Body of pancreas (tissue), 4 donors: ENCODE data around the gene HOXA3.

ENCODE experiments used
- POLR2A ChIP-seq, 3 donors: fragments of 450-650 bp; IDR thresholded peaks; one replicate each; pipeline ENCODE4 v1.6.1; 2016; ENCODE audit warnings: antibody characterized with exemption in 3 of 3, mild to moderate bottlenecking in 2 of 3
- TF ChIP-seq, protein P1 (sequence below), 7 experiments: fragments of 450-650 bp in 4 of 7; fragments of 200-600 bp in 3 of 7; sonication (generic) in 3 of 7; IDR thresholded peaks; one replicate each; pipeline ENCODE4 v1.5.1; 2016 to 2019; ENCODE audit warnings: antibody characterized with exemption in 7 of 7

DNA sequence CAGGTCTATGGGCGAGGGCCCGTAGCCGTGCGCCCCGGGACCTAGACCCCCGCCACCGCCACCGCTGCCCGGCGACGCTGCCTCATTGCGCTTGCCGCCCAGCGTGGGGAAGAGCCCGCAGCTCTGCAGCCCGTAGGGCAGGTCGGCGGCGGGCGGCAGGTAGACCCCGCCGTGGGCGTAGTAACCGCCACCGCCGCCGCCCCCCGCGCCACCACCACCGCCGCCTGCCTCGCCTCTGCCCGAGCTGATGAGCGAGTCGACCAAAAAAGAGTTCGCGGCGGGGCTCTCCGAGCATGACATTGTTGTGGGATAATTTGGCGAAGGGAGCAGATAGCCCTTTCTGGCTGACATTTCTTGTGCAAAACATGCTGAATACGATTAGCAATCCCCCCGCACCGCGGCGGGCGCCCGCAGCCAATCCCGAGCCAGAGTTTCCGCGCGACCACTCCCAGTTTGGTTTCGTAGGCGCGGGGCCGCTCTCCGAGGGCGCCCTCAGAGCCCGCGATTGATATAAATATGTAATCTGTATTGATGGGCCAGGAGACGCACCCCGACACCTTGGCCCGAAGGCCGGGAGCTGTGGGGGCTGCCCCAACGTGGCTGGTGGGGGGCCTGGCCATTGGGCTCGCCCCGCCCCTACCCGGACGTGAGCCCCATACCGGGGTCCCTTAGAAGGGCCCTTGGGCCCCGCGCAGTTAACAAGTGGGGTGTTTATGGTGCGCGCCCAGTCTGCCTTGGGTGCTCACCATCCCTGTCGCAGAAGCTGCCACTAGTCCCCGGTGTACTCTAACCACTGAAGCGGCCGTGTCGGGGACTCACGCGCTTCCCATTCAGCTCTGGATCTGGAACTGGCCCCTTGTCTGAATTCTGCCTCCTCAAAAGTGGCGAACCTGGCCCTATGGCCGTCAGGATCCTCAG, 21.8 kb upstream of the HOXA3 start, which contains the start of gene HOXA10:
- TF ChIP-seq, protein P1, sequence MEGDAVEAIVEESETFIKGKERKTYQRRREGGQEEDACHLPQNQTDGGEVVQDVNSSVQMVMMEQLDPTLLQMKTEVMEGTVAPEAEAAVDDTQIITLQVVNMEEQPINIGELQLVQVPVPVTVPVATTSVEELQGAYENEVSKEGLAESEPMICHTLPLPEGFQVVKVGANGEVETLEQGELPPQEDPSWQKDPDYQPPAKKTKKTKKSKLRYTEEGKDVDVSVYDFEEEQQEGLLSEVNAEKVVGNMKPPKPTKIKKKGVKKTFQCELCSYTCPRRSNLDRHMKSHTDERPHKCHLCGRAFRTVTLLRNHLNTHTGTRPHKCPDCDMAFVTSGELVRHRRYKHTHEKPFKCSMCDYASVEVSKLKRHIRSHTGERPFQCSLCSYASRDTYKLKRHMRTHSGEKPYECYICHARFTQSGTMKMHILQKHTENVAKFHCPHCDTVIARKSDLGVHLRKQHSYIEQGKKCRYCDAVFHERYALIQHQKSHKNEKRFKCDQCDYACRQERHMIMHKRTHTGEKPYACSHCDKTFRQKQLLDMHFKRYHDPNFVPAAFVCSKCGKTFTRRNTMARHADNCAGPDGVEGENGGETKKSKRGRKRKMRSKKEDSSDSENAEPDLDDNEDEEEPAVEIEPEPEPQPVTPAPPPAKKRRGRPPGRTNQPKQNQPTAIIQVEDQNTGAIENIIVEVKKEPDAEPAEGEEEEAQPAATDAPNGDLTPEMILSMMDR (IDR thresholded peaks at IDR 0.05) = no peak
- no peak for TF ChIP-seq POLR2A (IDR thresholded peaks at IDR 0.05)
